H9 (cell line): ENCODE measurements around the gene IL9R. TPM values are rescaled to one million over a fixed set of nuclear protein-coding genes. Genes with fewer than 3 reads are reported as not detected.

Experiments
- DNase-seq: peaks from one replicate; pipeline ENCODE4 v3.0.0-alpha.2; 2017
- H2AFZ ChIP-seq: one replicate; pipeline ENCODE4 v1.6.1; 2013; ENCODE audit warnings: mild to moderate bottlenecking, low read length, control low read depth, moderate library complexity
- H2AK5ac ChIP-seq: 2 replicates; pipeline ENCODE4 v1.6.1; 2013; ENCODE audit warnings: low read length, control low read depth, mixed read lengths; ENCODE audit not compliant: insufficient read length
- H2BK120ac ChIP-seq: one replicate; pipeline ENCODE4 v1.6.1; 2013; ENCODE audit warnings: low read depth, mild to moderate bottlenecking, low read length, control low read depth, inconsistent platforms; ENCODE audit not compliant: poor library complexity, severe bottlenecking
- H2BK12ac ChIP-seq: 2 replicates; pipeline ENCODE4 v1.6.1; 2013; ENCODE audit warnings: low read length, control low read depth, mixed read lengths, low read depth; ENCODE audit not compliant: insufficient read length
- H2BK15ac ChIP-seq: 2 replicates; pipeline ENCODE4 v1.6.1; 2013; ENCODE audit warnings: low read depth, low read length, control low read depth
- H2BK20ac ChIP-seq: one replicate; pipeline ENCODE4 v1.6.1; 2013; ENCODE audit warnings: low read depth, mild to moderate bottlenecking, low read length, control low read depth, inconsistent platforms; ENCODE audit not compliant: poor library complexity, severe bottlenecking
- H2BK5ac ChIP-seq: 2 replicates; pipeline ENCODE4 v1.6.1; 2013; ENCODE audit warnings: low read length, control low read depth, mixed read lengths; ENCODE audit not compliant: insufficient read length
- H3K14ac ChIP-seq: 2 replicates; pipeline ENCODE4 v1.6.1; 2013; ENCODE audit warnings: low read length, control low read depth; ENCODE audit not compliant: insufficient read depth
- H3K18ac ChIP-seq: 2 replicates; pipeline ENCODE4 v1.6.1; 2013; ENCODE audit warnings: low read depth, mild to moderate bottlenecking, mixed read lengths, low read length, control low read depth; ENCODE audit not compliant: insufficient read length
- H3K23ac ChIP-seq: 2 replicates; pipeline ENCODE4 v1.6.1; 2013; ENCODE audit warnings: low read length, control low read depth, mixed read lengths, low read depth; ENCODE audit not compliant: insufficient read length
- H3K23me2 ChIP-seq: 2 replicates; pipeline ENCODE4 v1.6.1; 2013; ENCODE audit warnings: low read depth, mild to moderate bottlenecking, mixed read lengths, low read length, control low read depth; ENCODE audit not compliant: insufficient read length, poor library complexity, severe bottlenecking
- H3K27ac ChIP-seq: 2 replicates; pipeline ENCODE4 v1.5.1; 2013; ENCODE audit warnings: low read length, control low read depth, mixed read lengths, low read depth; ENCODE audit not compliant: insufficient read length
- H3K27me3 ChIP-seq: 2 replicates; pipeline ENCODE4 v1.6.1; 2013; ENCODE audit warnings: low read length, control low read depth, inconsistent platforms; ENCODE audit not compliant: insufficient read depth
- H3K4ac ChIP-seq: 2 replicates; pipeline ENCODE4 v1.6.1; 2013; ENCODE audit warnings: low read depth, mild to moderate bottlenecking, control low read depth, inconsistent platforms, low read length, moderate library complexity
- H3K4me1 ChIP-seq: 2 replicates; pipeline ENCODE4 v1.6.1; 2013; ENCODE audit warnings: low read length, control low read depth, inconsistent platforms; ENCODE audit not compliant: insufficient read depth
- H3K4me2 ChIP-seq: 2 replicates; pipeline ENCODE4 v1.6.1; 2013; ENCODE audit warnings: low read length, control low read depth, mixed read lengths; ENCODE audit not compliant: insufficient read length, insufficient read depth
- H3K56ac ChIP-seq: 2 replicates; pipeline ENCODE4 v1.6.1; 2013; ENCODE audit warnings: low read depth, mild to moderate bottlenecking, mixed read lengths, low read length, control low read depth; ENCODE audit not compliant: insufficient read length
- H3K79me1 ChIP-seq: 2 replicates; pipeline ENCODE4 v1.6.1; 2013; ENCODE audit warnings: low read depth, mild to moderate bottlenecking, moderate library complexity, low read length, control low read depth, inconsistent platforms; ENCODE audit not compliant: insufficient read depth, poor library complexity, severe bottlenecking
- H3K79me2 ChIP-seq: 2 replicates; pipeline ENCODE4 v1.6.1; 2013; ENCODE audit warnings: low read length, control low read depth, inconsistent platforms; ENCODE audit not compliant: insufficient read depth
- H3K9ac ChIP-seq: 2 replicates; pipeline ENCODE4 v1.6.1; 2013; ENCODE audit warnings: low read length, control low read depth, mixed read lengths; ENCODE audit not compliant: insufficient read length; ENCODE audit errors: extremely low read depth
- H3K9me3 ChIP-seq: one replicate; pipeline ENCODE4 v1.6.1; 2013; ENCODE audit warnings: low read depth, low read length, inconsistent platforms; ENCODE audit not compliant: control insufficient read depth
- H3T11ph ChIP-seq: one replicate; pipeline ENCODE4 v1.6.1; 2013; ENCODE audit warnings: mild to moderate bottlenecking, low read length, control low read depth, inconsistent platforms
- H4K20me1 ChIP-seq: one replicate; pipeline ENCODE4 v1.6.1; 2013; ENCODE audit not compliant: control insufficient read depth, insufficient read length, insufficient read depth
- H4K5ac ChIP-seq: 2 replicates; pipeline ENCODE4 v1.6.1; 2013; ENCODE audit warnings: low read depth, mild to moderate bottlenecking, mixed read lengths, low read length, control low read depth; ENCODE audit not compliant: insufficient read length
- H4K8ac ChIP-seq: replicated peaks from 2 replicates; pipeline ENCODE4 v1.6.1; 2013; ENCODE audit warnings: low read length, control low read depth, mixed read lengths, low read depth; ENCODE audit not compliant: insufficient read length
- H4K91ac ChIP-seq: 2 replicates; pipeline ENCODE4 v1.6.1; 2013; ENCODE audit warnings: low read depth, mild to moderate bottlenecking, moderate library complexity, mixed read lengths, low read length, control low read depth; ENCODE audit not compliant: insufficient read length
- H3K27ac Mint-ChIP-seq, 3 experiments: 2 replicates in 2 of 3; 3 replicates in 1 of 3; pipeline ENCODE4 v1.8.0; 2020 to 2021; ENCODE audit warnings: mixed read lengths in 3 of 3, mild to moderate bottlenecking in 1 of 3, moderate library complexity in 1 of 3
- H3K27me3 Mint-ChIP-seq: 2 replicates; pipeline ENCODE4 v1.8.0; 2021; ENCODE audit warnings: low read depth, mild to moderate bottlenecking, moderate library complexity, mixed read lengths
- H3K36me3 Mint-ChIP-seq, 3 experiments: 2 replicates in 2 of 3; 3 replicates in 1 of 3; pipeline ENCODE4 v1.8.0; 2020 to 2021; ENCODE audit warnings: low read depth in 3 of 3, mixed read lengths in 3 of 3; ENCODE audit not compliant: insufficient read depth in 1 of 3
- H3K4me1 Mint-ChIP-seq, 2 experiments: 2 replicates each; pipeline ENCODE4 v1.8.0; 2020; ENCODE audit warnings: mixed read lengths in 2 of 2
- H3K4me3 Mint-ChIP-seq, 2 experiments: 2 replicates in 1 of 2; 3 replicates in 1 of 2; pipeline ENCODE4 v1.8.0; 2020 to 2021; ENCODE audit warnings: mild to moderate bottlenecking in 2 of 2, mixed read lengths in 2 of 2, moderate library complexity in 1 of 2
- H3K9me3 Mint-ChIP-seq, 2 experiments: 2 replicates in 1 of 2; 3 replicates in 1 of 2; pipeline ENCODE4 v1.8.0; 2020; ENCODE audit warnings: mild to moderate bottlenecking in 2 of 2, mixed read lengths in 2 of 2, moderate library complexity in 1 of 2
- WGBS: extraction: QIAGEN DNeasy Blood & Tissue Kit; methylation state at CpG from one replicate; pipeline ENCODE4 v1.1.7; 2013; ENCODE audit warnings: missing lambda C conversion rate, low lambda C conversion rate, mixed read lengths; ENCODE audit not compliant: insufficient read length; ENCODE audit errors: extremely low coverage; 5-methylcytosine and 5-hydroxymethylcytosine counted together
- total RNA-seq: library from RNA; stranded (reverse); gene quantifications from 2 replicates; pipeline ENCODE4 v1.2.1, GENCODE V29; 2021
- TF ChIP-seq, protein P1 (sequence below): fragments of 200-600 bp; sonication (generic); conservative IDR thresholded peaks from 3 replicates; pipeline ENCODE4 v1.8.0; 2021; ENCODE audit warnings: antibody characterized with exemption, mild to moderate bottlenecking

IL9R gene
- total RNA-seq, 1 experiment from 2014 or later, result 0.72 TPM

DNA sequence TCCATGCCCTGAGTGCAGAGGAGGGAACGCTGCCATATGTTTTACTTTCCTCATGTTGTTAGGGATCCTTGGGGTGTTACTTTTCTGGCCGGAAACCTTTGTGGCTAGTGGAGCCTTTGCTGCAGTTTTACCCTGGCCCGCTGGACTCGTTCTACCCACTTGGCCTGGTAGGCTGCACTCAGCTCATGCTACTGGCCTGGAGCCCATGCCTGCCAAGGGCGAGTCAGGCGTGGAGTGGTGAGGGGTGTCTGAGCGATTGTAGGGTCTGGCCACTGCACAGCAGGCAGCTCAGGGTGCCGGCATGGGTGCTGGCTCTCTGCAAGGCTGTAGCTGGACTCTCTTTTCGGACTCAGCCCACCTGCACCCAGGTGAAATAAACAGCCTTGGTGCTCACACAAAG lies 41.4 kb upstream of the IL9R start:
- H3T11ph ChIP-seq, result no peak overlapping the region
- H2BK15ac ChIP-seq, result no peak overlapping the region
- no peak overlapping the region for H2AFZ ChIP-seq
- H3K23me2 ChIP-seq, result no peaks in the 10 kb centered on the region
- H4K20me1 ChIP-seq, result no peaks in the 10 kb centered on the region
- H3K4ac ChIP-seq, result no peak overlapping the region
- no peak overlapping the region for H2BK5ac ChIP-seq
- DNase-seq, result no peak
- Mint-ChIP-seq H3K4me3 (no peak overlapping the region), H3K27me3 (no peaks in the 10 kb centered on the region; the same call in 1 of the 2 replicates), H3K9me3 (peaks cover 30% of the 10 kb centered on the region in 2 experiments), H3K4me1 (peaks cover 19 to 23% of the 10 kb centered on the region in 2 experiments), H3K27ac (no peak overlapping the region), H3K36me3 (peaks cover 0 to 2% (median 2%) of the 10 kb centered on the region in 3 experiments; a peak in 4 of 7 replicates)
- H3K18ac ChIP-seq, result no peak overlapping the region
- H3K4me1 ChIP-seq, result no peaks in the 10 kb centered on the region; the same call in 1 of the 2 replicates
- no peak overlapping the region for H3K14ac ChIP-seq
- H3K79me2 ChIP-seq, result no peaks in the 10 kb centered on the region
- no peak overlapping the region for H3K56ac ChIP-seq
- WGBS, result no CpG with 5 or more reads among the region's 9 CpGs
- no peak overlapping the region for H2AK5ac ChIP-seq
- peaks cover 30% of the 10 kb centered on the region for H3K9me3 ChIP-seq
- no peak overlapping the region for H4K5ac ChIP-seq
- H3K23ac ChIP-seq, result no peak overlapping the region
- no peak overlapping the region for H3K9ac ChIP-seq
- H3K4me2 ChIP-seq, result no peak overlapping the region
- no peak overlapping the region for H2BK12ac ChIP-seq
- TF ChIP-seq, protein P1, sequence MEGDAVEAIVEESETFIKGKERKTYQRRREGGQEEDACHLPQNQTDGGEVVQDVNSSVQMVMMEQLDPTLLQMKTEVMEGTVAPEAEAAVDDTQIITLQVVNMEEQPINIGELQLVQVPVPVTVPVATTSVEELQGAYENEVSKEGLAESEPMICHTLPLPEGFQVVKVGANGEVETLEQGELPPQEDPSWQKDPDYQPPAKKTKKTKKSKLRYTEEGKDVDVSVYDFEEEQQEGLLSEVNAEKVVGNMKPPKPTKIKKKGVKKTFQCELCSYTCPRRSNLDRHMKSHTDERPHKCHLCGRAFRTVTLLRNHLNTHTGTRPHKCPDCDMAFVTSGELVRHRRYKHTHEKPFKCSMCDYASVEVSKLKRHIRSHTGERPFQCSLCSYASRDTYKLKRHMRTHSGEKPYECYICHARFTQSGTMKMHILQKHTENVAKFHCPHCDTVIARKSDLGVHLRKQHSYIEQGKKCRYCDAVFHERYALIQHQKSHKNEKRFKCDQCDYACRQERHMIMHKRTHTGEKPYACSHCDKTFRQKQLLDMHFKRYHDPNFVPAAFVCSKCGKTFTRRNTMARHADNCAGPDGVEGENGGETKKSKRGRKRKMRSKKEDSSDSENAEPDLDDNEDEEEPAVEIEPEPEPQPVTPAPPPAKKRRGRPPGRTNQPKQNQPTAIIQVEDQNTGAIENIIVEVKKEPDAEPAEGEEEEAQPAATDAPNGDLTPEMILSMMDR, result no peak
- H4K8ac ChIP-seq, result no peak overlapping the region
- no peak overlapping the region for H2BK20ac ChIP-seq
- no peak overlapping the region for H2BK120ac ChIP-seq
- H4K91ac ChIP-seq, result no peak overlapping the region
- no peaks in the 10 kb centered on the region for H3K79me1 ChIP-seq
- H3K27ac ChIP-seq, result no peak overlapping the region
- H3K27me3 ChIP-seq, result no peaks in the 10 kb centered on the region
